Stimulated activated naive CD8-positive, alpha-beta T cell treated with anti-CD3 and anti-CD28 coated beads, Interleukin-15, amount 100 ng/mL, for 72 hours (primary cell): Measurements from ENCODE around the gene KNDC1.
"Not testable (repeated sequence)": the region's sequence is repeated elsewhere in the genome, so short reads cannot be mapped to it uniquely, and the experiment has no call there.

Source experiments
- ATAC-seq: fragments of 150-1000 bp; cut with Tn5 transposase; 2 replicates; pipeline ENCODE4 v1.10.0; 2021; ENCODE audit warnings: mild to moderate bottlenecking, moderate library complexity
- DNase-seq, 2 donors: peaks; one replicate each; pipeline ENCODE4 v3.0.0; 2021 to 2022
- H3K27ac Mint-ChIP-seq, 2 donors: one replicate each; pipeline ENCODE4 v1.8.0; 2022; ENCODE audit warnings: mild to moderate bottlenecking in 2 of 2, mixed read lengths in 2 of 2, moderate library complexity in 2 of 2
- H3K27me3 Mint-ChIP-seq: one replicate; pipeline ENCODE4 v1.8.0; 2022; ENCODE audit warnings: mixed read lengths
- H3K4me1 Mint-ChIP-seq: one replicate; pipeline ENCODE4 v1.8.0; 2022; ENCODE audit warnings: mild to moderate bottlenecking, mixed read lengths
- H3K4me3 Mint-ChIP-seq, 2 donors: one replicate each; pipeline ENCODE4 v1.8.0; 2022; ENCODE audit warnings: mild to moderate bottlenecking in 2 of 2, mixed read lengths in 2 of 2, moderate library complexity in 1 of 2
- H3K9me3 Mint-ChIP-seq, 2 donors: one replicate each; pipeline ENCODE4 v1.8.0; 2022; ENCODE audit warnings: mixed read lengths in 2 of 2

The KNDC1 gene

DNA sequence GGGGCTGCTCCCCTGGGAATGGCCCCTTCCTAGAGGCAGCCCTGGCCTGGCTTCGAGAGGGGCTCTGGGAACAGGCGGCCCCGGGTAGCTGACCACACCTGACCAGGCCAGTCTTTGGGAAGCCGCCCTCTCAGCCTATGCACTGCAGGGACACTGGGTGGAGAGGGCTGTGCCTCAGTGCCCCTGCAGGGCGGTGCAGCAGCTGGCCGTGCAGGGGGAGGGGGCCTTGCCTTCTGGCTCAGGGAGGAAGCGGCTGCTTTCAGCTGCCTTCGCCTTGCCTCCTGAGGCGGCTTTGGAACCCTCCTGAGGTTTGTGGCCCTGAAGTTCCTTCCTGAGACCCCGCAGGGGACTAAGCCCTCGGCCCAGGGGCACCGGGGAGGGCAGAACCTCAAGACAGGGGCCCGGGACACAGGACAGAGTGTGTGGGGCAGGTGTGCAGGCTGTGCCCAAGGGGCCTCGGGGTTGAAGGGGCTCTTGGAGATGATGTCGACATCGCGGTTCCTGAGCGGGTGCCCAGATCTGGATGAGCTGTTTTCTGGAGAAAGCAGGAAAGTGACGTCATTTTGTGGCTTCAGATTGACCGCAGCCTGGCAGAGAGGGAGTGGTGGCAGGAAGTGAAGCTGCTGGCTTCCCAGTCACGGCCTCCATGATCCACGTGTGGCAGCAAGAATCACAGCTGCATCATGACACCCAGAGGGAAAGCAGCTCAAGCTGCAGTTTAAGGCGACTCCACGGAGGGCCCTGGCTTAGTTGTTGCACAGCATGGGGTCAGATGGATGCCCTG is 99.0 kb downstream of the KNDC1 start:
- peaks cover 65% of the 10 kb centered on the region for H3K4me1 Mint-ChIP-seq
- ATAC-seq (peak; percentile 64), DNase-seq (peak; percentile 45 to 88)
- H3K4me3 Mint-ChIP-seq: peak overlapping the region; percentile 54 to 76
- H3K27me3 Mint-ChIP-seq: no peaks in the 10 kb centered on the region
- no peaks in the 10 kb centered on the region for H3K9me3 Mint-ChIP-seq
- H3K27ac Mint-ChIP-seq: peak overlapping the region in 1 of 2 donors; percentile 79

DNA sequence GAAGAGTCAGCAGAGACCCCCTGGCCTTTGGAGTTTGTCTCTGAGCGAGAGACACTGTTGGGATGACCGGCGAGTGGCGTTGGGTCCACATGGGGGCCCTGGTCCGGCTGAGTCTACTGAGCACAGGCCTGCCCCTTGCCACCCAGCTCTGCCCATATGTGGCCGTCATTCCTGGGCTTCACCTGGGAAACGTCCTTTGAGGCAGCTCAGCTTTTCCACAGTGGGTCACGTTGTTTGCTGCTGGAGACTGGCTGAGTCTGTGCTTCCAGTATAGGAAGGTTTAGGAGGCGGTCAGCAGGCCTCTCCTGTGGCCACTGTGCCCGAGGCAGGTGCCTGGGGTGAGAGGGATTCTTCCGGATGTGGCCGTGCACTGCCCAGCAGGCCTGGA is 99.6 kb downstream of the KNDC1 start:
- H3K9me3 Mint-ChIP-seq: no peaks in the 10 kb centered on the region
- H3K27me3 Mint-ChIP-seq: no peaks in the 10 kb centered on the region
- peak overlapping the region; percentile 54 to 76 for H3K4me3 Mint-ChIP-seq
- H3K4me1 Mint-ChIP-seq: peaks cover 70% of the 10 kb centered on the region
- ATAC-seq (no peak), DNase-seq (no peak)
- no peak overlapping the region for H3K27ac Mint-ChIP-seq

DNA sequence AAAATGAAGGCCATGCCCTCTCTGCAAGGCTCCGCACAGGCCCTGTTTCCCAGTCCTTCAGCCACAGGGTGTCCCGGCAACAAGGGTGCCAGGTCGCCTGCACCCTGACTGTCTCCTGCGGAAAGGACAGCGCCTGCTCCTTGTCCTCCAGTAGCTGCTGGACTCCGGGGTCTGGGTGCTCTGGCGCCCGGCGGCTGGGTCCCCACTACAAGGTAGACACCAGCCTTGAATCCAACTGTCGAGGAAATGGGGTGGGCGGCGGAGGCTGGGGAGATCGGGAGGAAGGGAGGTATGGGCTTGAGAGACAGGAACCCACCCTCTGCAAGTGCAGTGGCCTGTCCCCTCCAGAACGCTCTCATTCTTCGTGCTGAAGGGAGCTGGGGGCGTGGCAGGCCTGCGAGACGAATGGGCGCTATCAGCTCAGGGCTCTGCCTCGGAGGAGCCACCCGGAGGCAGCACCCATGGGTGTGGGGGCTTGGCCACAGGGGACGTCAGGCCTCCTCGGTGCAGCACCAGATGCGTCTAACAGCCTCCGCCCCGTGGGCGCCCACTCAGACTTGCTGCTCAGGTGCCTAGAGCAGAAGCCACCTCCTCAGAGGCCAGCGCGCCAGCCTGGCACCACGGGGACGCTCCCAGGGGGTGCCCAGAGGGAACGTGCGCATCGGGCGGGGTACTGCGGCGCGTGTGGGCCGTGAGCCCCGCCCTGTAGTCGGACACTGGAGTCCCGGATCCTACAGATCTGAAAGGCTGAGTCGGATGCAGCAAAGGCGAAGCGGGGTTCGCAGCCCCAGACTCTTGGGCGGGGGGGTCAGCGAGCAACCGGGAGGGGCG is 101.1 kb downstream of the KNDC1 start:
- ATAC-seq (peak; percentile 78), DNase-seq (peak; percentile 85 to 86)
- peak overlapping the region; percentile 86 to 91 for H3K4me3 Mint-ChIP-seq
- H3K27me3 Mint-ChIP-seq: no peaks in the 10 kb centered on the region
- peaks cover 85% of the 10 kb centered on the region for H3K4me1 Mint-ChIP-seq
- peak overlapping the region; percentile 42 to 78 for H3K27ac Mint-ChIP-seq
- H3K9me3 Mint-ChIP-seq: no peaks in the 10 kb centered on the region

DNA sequence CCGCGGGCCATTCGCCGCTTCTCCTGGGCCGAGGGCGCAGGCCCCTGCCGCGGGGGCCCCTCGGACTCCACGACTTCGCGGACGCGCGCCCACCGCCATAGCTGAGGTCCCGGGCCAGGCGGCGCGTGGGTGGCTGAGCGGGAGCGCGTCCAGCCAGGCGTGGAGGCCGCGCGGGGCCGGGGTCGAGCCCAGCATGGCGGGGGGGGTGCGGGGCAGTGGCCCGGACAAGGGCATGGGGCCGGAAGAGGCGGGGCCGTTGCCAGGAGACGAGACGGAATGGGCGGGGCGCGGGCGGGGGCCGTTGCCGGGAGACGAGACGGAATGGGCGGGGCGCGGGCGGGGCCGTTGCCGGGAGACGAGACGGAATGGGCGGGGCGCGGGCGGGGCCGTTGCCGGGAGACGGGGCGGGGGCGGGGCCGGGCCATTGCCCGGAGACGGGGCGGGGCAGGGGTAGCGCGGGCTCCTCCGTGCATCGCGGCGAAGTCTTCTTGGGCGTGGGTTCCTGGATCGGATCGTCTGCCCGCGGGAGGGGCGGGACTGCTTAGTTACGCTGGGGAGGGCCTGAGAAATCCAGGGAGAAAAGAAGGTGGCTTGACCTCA is 101.8 kb downstream of the KNDC1 start:
- no peak overlapping the region for H3K27ac Mint-ChIP-seq
- no peaks in the 10 kb centered on the region for H3K9me3 Mint-ChIP-seq
- DNase-seq: peak; percentile 80 to 81
- peak overlapping the region; percentile 86 to 91 for H3K4me3 Mint-ChIP-seq
- no peaks in the 10 kb centered on the region for H3K27me3 Mint-ChIP-seq
- ATAC-seq: peak; percentile 56
- H3K4me1 Mint-ChIP-seq: peaks cover 85% of the 10 kb centered on the region

DNA sequence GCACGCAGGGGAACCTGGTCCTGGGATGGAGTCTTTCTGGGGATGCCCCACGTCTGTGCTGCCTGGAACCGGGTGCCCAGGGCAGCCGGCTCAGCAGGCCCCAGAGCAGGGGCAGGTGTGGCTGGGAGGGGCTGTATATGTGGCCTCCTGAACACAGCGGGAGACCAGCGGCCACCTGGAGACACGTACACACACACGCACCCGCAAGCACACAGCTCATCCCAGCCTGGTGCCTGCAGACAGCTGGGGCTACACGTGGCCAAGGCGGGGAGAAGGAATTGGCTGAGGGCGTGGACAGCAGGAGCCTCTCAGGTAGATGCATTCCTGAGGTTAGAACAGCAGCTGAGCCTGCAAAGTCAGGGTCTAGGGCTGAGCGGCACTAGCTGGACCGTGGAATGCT is 102.7 kb downstream of the KNDC1 start:
- H3K27me3 Mint-ChIP-seq: no peaks in the 10 kb centered on the region
- no peak for ATAC-seq
- no peaks in the 10 kb centered on the region for H3K9me3 Mint-ChIP-seq
- H3K4me3 Mint-ChIP-seq: no peak overlapping the region
- DNase-seq: no peak
- no peak overlapping the region for H3K27ac Mint-ChIP-seq
- peaks cover 78% of the 10 kb centered on the region for H3K4me1 Mint-ChIP-seq

DNA sequence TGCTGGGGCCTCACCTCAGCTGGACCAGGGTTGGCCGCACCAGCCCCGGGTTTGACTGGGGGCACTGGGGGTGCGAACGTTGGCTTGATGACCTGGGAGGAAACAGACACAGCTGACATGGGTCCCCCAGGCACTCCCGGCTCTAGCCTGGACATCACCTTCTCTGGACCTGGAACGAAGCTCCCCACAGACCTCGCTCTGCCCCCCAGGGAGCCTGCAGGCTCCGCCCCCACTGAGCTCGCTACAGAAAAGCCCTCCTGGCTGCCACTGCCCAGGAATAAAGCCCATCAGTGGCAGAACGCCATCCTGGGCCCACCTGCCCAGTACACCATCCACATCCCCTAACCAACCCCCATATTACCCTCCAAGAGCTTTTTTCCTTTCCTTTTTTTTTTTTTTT is 103.7 kb downstream of the KNDC1 start:
- H3K27ac Mint-ChIP-seq: peak overlapping the region in 1 of 2 donors; percentile 84
- H3K4me3 Mint-ChIP-seq: no peak overlapping the region
- H3K9me3 Mint-ChIP-seq: no peaks in the 10 kb centered on the region
- ATAC-seq: no peak
- no peak for DNase-seq
- H3K27me3 Mint-ChIP-seq: no peaks in the 10 kb centered on the region
- peaks cover 69% of the 10 kb centered on the region for H3K4me1 Mint-ChIP-seq

DNA sequence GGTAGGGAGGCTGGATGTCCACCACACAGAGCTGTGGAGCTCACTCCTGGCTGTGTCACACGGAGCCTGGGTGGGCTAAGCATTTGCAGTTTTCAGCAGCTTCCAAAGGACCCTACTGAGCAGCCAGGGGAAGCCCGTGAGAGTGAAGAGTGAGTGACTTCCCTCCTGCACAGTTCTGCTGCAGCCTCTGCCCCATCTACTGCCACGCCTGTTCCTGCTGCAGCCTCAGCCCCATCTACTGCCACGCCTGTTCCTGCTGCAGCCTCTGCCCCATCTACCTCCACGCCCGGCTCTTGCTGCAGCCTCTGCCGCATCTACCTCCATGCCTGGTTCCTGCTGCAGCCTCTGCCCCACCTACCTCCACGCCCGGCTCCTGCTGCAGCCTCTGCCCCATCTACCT is 104.4 kb downstream of the KNDC1 start:
- no peak overlapping the region for H3K4me3 Mint-ChIP-seq
- no peaks in the 10 kb centered on the region for H3K27me3 Mint-ChIP-seq
- ATAC-seq (no peak), DNase-seq (no peak)
- H3K9me3 Mint-ChIP-seq: no peaks in the 10 kb centered on the region
- H3K27ac Mint-ChIP-seq: peak overlapping the region in 1 of 2 donors; percentile 71
- peaks cover 61% of the 10 kb centered on the region for H3K4me1 Mint-ChIP-seq

DNA sequence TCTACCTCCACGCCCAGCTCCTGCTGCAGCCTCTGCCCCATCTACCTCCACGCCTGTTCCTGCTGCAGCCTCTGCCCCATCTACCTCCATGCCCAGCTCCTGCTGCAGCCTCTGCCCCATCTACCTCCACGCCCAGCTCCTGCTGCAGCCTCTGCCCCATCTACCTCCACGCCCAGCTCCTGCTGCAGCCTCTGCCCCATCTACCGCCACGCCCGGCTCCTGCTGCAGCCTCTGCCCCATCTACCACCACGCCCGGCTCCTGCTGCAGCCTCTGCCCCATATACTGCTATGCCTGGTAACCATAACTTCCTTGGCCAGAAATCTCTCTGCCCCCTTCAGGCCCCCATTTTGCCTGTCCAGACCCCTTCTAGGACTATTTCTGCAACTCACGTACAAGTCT is 105.0 kb downstream of the KNDC1 start:
- not testable (repeated sequence) for H3K4me3 Mint-ChIP-seq

DNA sequence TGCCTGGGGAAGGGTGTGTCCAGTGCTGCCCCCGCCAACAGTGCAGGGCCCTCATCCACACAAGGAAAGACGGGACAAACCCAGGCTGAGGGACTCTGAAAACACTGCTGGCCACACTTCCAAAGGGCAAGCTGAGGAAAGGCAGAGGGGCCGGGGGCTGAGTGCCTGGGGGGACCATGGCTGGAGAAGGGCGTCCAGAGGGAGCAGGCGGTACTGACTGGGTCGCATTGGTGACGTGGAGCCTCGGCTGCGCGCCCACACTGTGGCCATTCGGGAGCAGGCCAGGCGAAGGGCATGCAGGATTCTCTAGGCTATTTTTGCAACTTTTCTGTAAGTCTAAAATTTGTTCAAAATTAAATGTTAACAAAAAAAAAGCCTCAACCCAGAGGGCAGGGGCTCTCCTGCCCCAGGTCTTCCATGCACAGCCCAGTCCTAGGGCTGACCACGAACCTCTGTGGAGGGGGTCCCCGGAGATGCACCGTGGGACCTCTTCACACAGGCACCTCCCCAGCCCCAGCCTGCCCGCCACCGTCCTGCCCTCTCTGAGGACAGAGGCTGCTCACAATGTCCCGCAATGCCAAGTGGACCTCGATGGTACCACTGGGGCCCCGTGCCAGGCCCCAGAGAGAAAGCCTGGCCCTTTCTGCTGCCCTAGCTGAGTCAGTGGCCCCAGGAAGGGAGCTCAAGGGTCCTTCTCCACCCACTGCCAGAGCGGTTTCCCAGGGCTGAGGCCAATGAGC is 106.2 kb downstream of the KNDC1 start:
- H3K27ac Mint-ChIP-seq: no peak overlapping the region
- ATAC-seq: no peak
- no peaks in the 10 kb centered on the region for H3K27me3 Mint-ChIP-seq
- DNase-seq: no peak
- H3K4me1 Mint-ChIP-seq: peaks cover 43% of the 10 kb centered on the region
- no peak overlapping the region for H3K4me3 Mint-ChIP-seq
- no peaks in the 10 kb centered on the region for H3K9me3 Mint-ChIP-seq

More for the DNA sequence above, 105.0 kb downstream of the KNDC1 start:
- peaks cover 55% of the 10 kb centered on the region for H3K4me1 Mint-ChIP-seq
- not testable (repeated sequence) for DNase-seq, ATAC-seq, H3K27me3 Mint-ChIP-seq, H3K27ac Mint-ChIP-seq, H3K9me3 Mint-ChIP-seq

DNA sequence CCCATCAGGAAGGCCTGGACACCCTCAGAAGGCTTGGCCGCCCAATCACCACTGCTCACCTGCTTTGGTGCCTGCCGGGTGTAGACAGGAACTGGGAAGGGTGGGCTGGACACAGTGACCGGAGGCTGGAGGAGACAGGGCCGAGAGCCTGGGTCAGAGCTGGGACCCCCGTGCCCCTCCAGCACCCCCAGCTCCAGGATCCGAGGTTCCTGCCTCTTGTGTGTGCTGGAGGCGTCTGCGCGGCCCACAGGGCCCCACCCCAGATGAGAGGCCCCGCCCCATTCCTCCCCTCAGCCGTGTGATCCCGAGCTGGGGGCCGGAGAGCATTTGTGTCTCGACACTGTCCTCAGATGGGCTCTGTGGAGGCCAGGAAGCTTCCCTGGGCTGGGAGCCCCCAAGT is 107.3 kb downstream of the KNDC1 start:
- DNase-seq (no peak), ATAC-seq (no peak)
- H3K27ac Mint-ChIP-seq: no peak overlapping the region
- peaks cover 38% of the 10 kb centered on the region for H3K4me1 Mint-ChIP-seq
- H3K4me3 Mint-ChIP-seq: no peak overlapping the region
- H3K27me3 Mint-ChIP-seq: no peaks in the 10 kb centered on the region
- H3K9me3 Mint-ChIP-seq: no peaks in the 10 kb centered on the region

DNA sequence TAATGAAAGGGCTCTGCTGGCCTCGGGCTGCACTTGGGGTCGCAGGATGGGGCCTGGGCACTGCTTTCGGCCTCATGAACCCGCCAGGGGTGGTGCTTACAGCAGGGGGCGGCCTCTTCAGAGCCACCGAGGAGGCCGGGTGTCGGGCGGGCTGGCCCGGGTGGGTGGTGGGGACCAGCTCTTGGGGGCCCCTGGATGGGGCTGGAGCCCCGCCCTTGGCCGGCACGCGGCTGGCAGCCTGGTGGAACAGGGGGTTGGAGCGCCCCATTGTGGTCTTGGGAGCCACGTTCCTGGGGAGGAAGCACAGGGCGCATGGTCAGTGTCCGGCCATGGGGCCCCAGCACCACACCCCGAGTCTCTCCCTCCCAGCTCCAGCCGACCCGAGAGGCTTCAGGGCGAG is 107.8 kb downstream of the KNDC1 start:
- Mint-ChIP-seq H3K4me3 (no peak overlapping the region), H3K27ac (no peak overlapping the region), H3K4me1 (peaks cover 33% of the 10 kb centered on the region), H3K9me3 (no peaks in the 10 kb centered on the region), H3K27me3 (no peaks in the 10 kb centered on the region)
- DNase-seq (no peak), ATAC-seq (peak; percentile 29)

DNA sequence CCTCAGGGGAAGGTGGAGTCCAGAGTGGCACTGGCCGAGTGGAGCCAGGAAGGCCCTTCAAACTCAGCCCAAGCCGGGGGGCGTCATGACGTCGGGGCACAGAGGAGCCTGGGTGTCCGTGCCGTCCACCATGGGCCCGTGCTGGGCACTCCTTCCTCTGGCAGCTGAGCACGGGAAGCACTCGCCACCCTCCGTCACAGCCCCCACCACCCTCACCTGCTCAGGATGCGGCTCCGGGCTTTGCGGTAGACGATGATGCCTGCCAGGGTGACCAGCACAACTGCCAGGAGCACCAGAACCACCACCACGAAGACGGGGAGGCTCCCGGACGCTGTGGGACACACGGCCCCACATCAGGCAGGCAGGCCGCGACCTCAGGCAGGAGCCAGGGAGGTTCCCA is 108.5 kb downstream of the KNDC1 start:
- H3K27ac Mint-ChIP-seq: no peak overlapping the region
- H3K4me1 Mint-ChIP-seq: peaks cover 26% of the 10 kb centered on the region
- no peak for DNase-seq
- no peaks in the 10 kb centered on the region for H3K27me3 Mint-ChIP-seq
- H3K9me3 Mint-ChIP-seq: no peaks in the 10 kb centered on the region
- H3K4me3 Mint-ChIP-seq: no peak overlapping the region
- ATAC-seq: no peak

DNA sequence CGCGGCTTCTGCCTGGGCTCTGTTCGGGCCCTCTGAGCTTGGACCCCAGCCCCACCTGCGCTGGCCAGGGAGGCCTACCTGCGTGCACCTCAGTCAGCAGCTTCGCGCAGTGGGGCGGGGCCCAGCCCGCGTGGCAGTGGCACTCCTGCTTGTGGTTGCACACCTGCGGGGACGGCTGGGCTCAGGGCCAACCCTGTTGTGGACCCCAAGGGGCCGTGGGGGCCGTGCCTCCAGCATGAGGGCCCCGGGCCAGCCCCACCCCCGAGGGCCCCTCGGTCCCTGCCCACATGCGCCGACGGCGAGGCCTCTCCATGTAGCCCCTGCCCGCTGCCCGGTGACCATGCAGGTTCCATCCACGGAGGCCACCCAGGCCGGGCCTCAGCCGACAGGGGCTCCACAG is 109.3 kb downstream of the KNDC1 start:
- DNase-seq (no peak), ATAC-seq (peak; percentile 6)
- H3K4me1 Mint-ChIP-seq: peaks cover 17% of the 10 kb centered on the region
- no peaks in the 10 kb centered on the region for H3K27me3 Mint-ChIP-seq
- H3K4me3 Mint-ChIP-seq: no peak overlapping the region
- H3K27ac Mint-ChIP-seq: no peak overlapping the region
- no peaks in the 10 kb centered on the region for H3K9me3 Mint-ChIP-seq

DNA sequence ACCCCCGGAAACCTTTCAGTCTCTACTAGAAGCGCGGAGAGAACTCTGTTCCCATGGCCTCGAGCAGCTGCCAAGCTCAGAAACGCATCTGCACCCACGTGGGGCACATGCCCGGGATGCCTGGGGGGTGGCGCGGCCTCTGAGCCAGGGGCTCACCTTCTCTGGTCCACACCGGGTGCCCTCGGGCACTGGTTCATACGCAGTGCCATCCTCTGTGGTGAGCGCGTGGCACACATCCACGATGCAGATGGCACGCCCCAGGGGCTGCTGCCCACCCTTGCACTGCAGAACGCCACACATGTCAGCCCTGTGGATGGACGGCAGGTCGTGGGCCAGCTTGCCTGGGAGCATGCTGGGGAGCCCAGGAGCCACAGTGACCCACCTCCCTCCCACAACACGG is 110.2 kb downstream of the KNDC1 start:
- H3K27ac Mint-ChIP-seq: peak overlapping the region in 1 of 2 donors; percentile 54
- H3K9me3 Mint-ChIP-seq: no peaks in the 10 kb centered on the region
- peaks cover 17% of the 10 kb centered on the region for H3K4me1 Mint-ChIP-seq
- DNase-seq (no peak), ATAC-seq (no peak)
- no peaks in the 10 kb centered on the region for H3K27me3 Mint-ChIP-seq
- no peak overlapping the region for H3K4me3 Mint-ChIP-seq

DNA sequence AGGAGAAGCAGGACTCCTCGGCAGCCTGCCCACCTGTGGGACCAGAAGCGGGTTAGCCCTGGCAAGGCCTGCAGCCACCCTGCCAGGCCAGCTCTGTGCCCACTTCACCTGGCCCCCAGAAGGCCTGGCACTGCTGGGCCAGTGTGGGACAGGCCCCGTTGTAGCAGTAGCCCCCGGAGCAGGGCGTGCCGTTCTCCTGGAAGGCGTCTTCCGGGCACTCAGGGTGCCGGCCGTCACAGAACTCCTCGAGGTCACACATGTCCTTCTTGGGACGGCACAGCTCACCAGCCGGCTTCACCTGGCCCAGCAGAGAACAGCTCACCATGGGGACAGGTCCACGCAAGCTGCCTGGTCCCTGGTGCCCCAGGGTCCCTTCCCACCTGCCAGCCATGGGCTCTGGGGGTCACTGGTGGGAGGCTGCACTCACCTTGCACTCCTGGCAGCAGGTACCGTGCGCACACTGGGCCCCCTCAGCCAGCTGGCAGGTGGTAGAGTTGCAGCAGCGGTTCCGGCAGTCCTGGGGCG is 110.8 kb downstream of the KNDC1 start:
- Mint-ChIP-seq H3K9me3 (no peaks in the 10 kb centered on the region), H3K27me3 (no peaks in the 10 kb centered on the region), H3K27ac (no peak overlapping the region), H3K4me1 (peaks cover 17% of the 10 kb centered on the region), H3K4me3 (no peak overlapping the region)
- DNase-seq (no peak), ATAC-seq (no peak)
